Activated CD4-positive, alpha-beta T cell treated with anti-CD3 and anti-CD28 coated beads, Interleukin-2, amount 50 U/mL, for 24 hours (primary cell): Measurements from ENCODE around the gene ENPP6.
"Not testable (repeated sequence)": the region's sequence is repeated elsewhere in the genome, so short reads cannot be mapped to it uniquely, and the experiment has no call there.

Experiments used
- DNase-seq, 2 donors: peaks; one replicate each; pipeline ENCODE4 v3.0.0-alpha.2; 2020; ENCODE audit warnings: low read depth in 1 of 2, low spot score in 1 of 2

ENPP6 gene

GRCh38 chr4:184237612-184238011 is 19.9 kb upstream of the ENPP6 start:
- DNase-seq: peak in 1 of 2 donors; percentile 47

DNA sequence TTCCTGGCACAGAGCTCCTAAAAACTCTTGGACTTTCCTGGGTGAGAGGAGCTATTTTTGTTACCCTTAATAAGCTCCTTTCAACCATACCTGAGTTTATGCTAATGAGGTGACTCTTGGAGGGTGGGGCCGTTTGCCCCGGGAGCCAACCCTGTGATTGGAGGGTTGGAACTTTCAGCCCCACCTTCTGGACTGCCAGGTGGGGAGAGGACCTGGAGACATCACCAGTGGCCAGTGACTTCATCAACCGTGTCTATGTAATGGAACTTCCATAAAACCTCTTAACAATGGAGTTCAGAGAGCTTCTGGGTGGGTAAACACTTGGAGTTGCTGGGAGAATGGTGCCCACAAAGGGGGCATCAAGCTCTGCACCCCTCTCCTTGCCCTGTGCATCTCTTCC is 17.9 kb upstream of the ENPP6 start:
- no peak for DNase-seq

GRCh38 chr4:184234155-184234554 is 16.5 kb upstream of the ENPP6 start:
- no peak for DNase-seq

DNA sequence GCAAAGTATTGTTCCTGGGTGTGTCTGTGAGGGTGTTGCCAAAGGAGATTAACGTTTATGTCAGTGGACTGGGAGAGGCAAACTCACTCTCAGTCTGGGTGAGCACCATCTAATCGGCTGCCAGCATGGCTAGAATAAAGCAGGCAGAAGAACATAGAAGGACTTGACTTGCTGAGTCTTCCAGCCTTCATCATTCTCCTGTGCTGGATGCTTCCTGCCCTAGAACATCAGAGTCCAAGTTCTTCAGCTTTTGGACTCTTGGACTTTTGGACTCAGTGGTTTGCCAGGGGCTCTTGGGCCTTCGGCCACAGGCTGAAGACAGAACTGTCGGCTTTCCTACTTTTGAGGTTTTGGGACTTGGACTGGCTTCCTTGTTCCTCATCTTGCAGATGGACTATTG is 15.3 kb upstream of the ENPP6 start:
- DNase-seq: no peak

DNA sequence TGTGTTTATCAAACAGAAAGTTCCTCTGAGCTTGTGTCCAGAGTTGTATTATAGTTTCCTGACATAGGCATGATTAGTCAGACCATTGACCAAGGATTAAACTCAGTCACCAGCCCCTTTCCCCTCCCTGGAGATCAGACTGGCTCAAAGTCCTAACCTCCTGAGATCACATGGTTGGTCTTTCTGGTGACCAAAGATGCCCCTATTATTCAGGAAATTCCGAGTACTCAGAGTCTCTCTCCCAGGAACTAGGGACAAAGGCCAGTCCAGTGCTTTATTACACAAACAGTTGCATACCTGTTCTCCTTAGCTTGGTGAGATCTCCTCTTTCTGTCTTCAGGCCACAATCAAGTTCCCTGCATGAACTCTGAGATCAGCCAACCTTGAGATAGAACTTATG is 14.5 kb upstream of the ENPP6 start:
- no peak for DNase-seq

GRCh38 chr4:184231573-184231972 is 13.9 kb upstream of the ENPP6 start:
- DNase-seq: no peak

GRCh38 chr4:184228056-184228705 is 10.5 kb upstream of the ENPP6 start:
- no peak for DNase-seq

GRCh38 chr4:184216515-184216914 is 1.2 kb downstream of the ENPP6 start:
- DNase-seq: no peak

- DNase-seq: no peak
These were observed 1.9 kb downstream of the ENPP6 start for GRCh38 chr4:184215709-184216328.

- DNase-seq: no peak
These were observed 2.7 kb downstream of the ENPP6 start for GRCh38 chr4:184214931-184215330.

DNA sequence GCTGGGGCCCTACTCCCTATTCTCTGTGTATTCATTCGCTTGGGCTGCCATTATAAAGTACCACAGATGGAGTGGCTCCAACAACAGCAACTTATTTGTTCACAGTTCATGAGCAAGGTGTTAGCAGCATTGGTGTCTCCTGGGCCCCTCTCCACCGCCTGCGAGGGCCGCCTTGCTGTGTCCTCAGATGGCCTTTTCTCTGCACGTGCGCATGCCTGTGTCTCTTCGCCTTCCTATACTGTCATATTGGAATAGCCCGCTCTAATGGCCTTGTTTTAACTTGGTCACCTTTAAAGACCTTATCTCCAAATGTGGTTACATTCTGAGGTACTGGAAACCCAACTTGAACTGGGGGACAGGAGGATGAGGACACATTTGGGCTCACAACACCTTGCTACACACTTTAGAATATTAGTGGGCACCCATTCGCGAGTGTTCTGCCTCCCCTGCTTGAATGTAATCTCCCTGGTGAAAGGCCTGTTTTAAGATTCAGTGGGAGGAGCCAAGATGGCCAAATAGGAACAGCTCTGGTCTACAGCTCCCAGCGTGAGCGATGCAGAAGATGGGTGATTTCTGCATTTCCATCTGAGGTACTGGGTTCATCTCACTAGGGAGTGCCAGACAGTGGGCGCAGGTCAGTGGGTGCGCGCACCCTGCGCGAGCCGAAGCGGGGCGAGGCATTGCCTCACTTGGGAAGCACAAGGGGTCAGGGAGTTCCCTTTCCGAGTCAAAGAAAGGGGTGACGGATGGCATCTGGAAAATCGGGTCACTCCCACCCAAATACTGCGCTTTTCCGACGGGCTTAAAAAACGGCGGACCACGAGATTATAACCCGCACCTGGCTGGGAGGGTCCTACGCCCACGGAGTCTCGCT is 9.7 kb downstream of the ENPP6 start:
- DNase-seq: not testable (repeated sequence)

GRCh38 chr4:184205243-184205642 is 12.4 kb downstream of the ENPP6 start:
- DNase-seq: no peak

- no peak for DNase-seq
These were observed 14.4 kb downstream of the ENPP6 start for GRCh38 chr4:184203300-184203699.

- no peak for DNase-seq
These were observed 16.5 kb downstream of the ENPP6 start for GRCh38 chr4:184201179-184201578.

- DNase-seq: no peak
These were observed 17.4 kb downstream of the ENPP6 start for GRCh38 chr4:184200296-184200695.

DNA sequence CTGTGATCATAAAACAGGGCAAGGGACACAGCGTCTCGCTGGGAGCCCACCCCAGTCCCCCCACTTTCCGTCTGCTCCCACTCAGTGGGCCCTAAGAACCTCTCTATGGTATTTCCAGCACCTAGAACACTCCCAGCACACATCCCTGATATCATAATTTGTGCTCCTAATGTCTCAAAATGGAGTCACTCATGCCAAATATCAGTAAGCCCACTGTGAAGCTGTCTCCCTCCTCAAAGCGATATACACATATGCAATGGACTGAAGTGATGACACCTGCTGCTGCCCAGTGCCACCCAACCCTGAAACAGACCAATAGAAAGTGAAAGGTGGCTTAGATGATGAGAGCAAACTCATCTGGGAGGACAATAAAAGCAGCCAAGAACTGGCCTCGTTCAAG is 17.9 kb downstream of the ENPP6 start:
- DNase-seq: no peak

DNA sequence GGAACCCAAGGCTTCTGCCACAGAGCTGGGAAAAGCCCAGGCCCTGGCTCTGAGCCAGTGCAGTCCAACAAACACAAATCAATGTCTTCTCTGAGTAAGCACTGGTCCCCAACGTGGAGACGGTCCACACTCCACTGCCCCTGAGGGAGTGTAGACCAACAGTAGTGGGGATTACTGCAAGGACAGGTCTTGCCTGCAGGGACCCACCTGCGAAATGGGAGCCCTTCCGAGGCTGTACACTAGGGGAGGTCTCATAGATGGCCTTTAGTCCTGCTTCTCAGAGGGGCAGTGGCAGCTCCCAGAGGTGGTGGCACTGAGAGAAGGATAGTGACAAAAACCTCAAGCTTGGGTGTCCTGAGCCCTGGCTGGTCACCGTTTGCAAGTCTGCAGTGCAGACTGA is 19.5 kb downstream of the ENPP6 start:
- DNase-seq: no peak

GRCh38 chr4:184197536-184198082 is 20.1 kb downstream of the ENPP6 start:
- no peak for DNase-seq

- no peak for DNase-seq
These were observed 20.8 kb downstream of the ENPP6 start for GRCh38 chr4:184196730-184197385.

- no peak for DNase-seq
These were observed 23.8 kb downstream of the ENPP6 start for GRCh38 chr4:184193556-184194525.
